Adrenal gland (tissue), 12 donors: Measurements from ENCODE around the gene PDK1. TPM values are rescaled to one million over a fixed set of nuclear protein-coding genes. Genes with fewer than 3 reads are reported as not detected.

Experiments used
- DNase-seq, 7 donors: peaks; one replicate each; pipeline ENCODE4 v3.0.0-alpha.2; 2019 to 2020
- H3K27ac ChIP-seq, 5 donors: fragments of 200-600 bp; sonication (generic) in 4 of 5; 1 replicate in 3 of 5; 2 replicates in 2 of 5; pipeline versions ENCODE4 v1.5.1 to v1.8.0; 2016 to 2020; ENCODE audit warnings: mild to moderate bottlenecking in 1 of 5
- H3K27me3 ChIP-seq: fragments of 200-600 bp; 2 replicates; pipeline ENCODE4 v1.8.0; 2021
- H3K36me3 ChIP-seq, 2 donors: fragments of 200-600 bp; replicated peaks in 1 of 2; 1 replicate in 1 of 2; 2 replicates in 1 of 2; pipeline versions ENCODE4 v1.5.1 to v1.8.0; 2018 to 2022
- H3K4me1 ChIP-seq, 2 donors: fragments of 200-600 bp; replicated peaks in 1 of 2; 1 replicate in 1 of 2; 2 replicates in 1 of 2; pipeline versions ENCODE4 v1.5.1 to v1.8.0; 2018 to 2021
- H3K4me3 ChIP-seq, 4 donors: fragments of 200-600 bp; sonication (generic) in 3 of 4; one replicate each; pipeline ENCODE4 v1.5.1; 2016 to 2018
- H3K9me3 ChIP-seq, 3 donors: fragments of 200-600 bp; sonication (generic) in 1 of 3; replicated peaks in 1 of 3; 1 replicate in 2 of 3; 2 replicates in 1 of 3; pipeline versions ENCODE4 v1.5.1 to v1.8.0; 2016 to 2021
- POLR2A ChIP-seq, 2 donors: fragments of 450-650 bp; IDR thresholded peaks; one replicate each; pipeline ENCODE4 v1.6.1; 2017; ENCODE audit warnings: antibody characterized with exemption in 2 of 2, mild to moderate bottlenecking in 2 of 2, moderate library complexity in 1 of 2
- WGBS, 4 donors: extraction: QIAGEN DNeasy Blood & Tissue Kit in 2 of 4; methylation state at CpG; one replicate each; pipeline versions ENCODE4 v1.1.5 to v1.1.7; 2013 to 2017; 5-methylcytosine and 5-hydroxymethylcytosine counted together
- intact Hi-C, 2 donors: fragments of 100-400 bp; cut with DNase I; formaldehyde crosslinking; loops; one replicate each; pipeline versions ENCODE4 v1.14.1 to v1.15.0; 2022 to 2023
- polyA plus RNA-seq, 3 donors: library from polyadenylated mRNA; stranded (reverse); fragments of 200-250 nt in 2 of 3; fragments of 350-450 nt in 1 of 3; fragmentation: Illumina TruSeq in 1 of 3; extraction: RNeasy Lipid Tissue Mini Kit (QIAGEN cat#74804) in 1 of 3; gene quantifications; one replicate each; pipeline ENCODE4 v1.2.3, GENCODE V29; 2013 to 2014
- total RNA-seq, 9 donors: library from RNA; depleted of rRNA in 4 of 9; stranded (reverse); fragments of >200 nt in 4 of 9; fragments of 120-200 nt in 1 of 9; fragmentation: NEBNext Ultra II Directional in 1 of 9; extraction: Animal tissue kit (Norgen Biotek cat#: 25700) in 1 of 9; gene quantifications; one replicate each; pipeline versions ENCODE4 v1.1.0 to v1.2.4, GENCODE V29; 2013 to 2023
- TF ChIP-seq, protein P1 (sequence below), 6 experiments: fragments of 450-650 bp in 4 of 6; fragments of 200-600 bp in 2 of 6; sonication (generic) in 1 of 6; IDR thresholded peaks; 1 replicate in 5 of 6; 2 replicates in 1 of 6; pipeline versions ENCODE4 v1.5.1 to v1.8.0; 2016 to 2021; ENCODE audit warnings: antibody characterized with exemption in 6 of 6, mild to moderate bottlenecking in 2 of 6, moderate library complexity in 1 of 6
- donor health status: healthy with polysubstance abuse.
- donor health status: Bipolar disorder and iron deficiency.
- donor health status: DM: yes; HTN: yes; CAD: no.
- donor health status: DM: no; HTN: no; CAD: no.
- donor health status: DM: no; HTN: no; CAD: no.
- donor health status: DM: yes; HTN: yes; CAD: no.

PDK1 gene
- total and polyA plus RNA-seq, 12 donors: 3.6 to 112 (median 20.3) TPM

DNA sequence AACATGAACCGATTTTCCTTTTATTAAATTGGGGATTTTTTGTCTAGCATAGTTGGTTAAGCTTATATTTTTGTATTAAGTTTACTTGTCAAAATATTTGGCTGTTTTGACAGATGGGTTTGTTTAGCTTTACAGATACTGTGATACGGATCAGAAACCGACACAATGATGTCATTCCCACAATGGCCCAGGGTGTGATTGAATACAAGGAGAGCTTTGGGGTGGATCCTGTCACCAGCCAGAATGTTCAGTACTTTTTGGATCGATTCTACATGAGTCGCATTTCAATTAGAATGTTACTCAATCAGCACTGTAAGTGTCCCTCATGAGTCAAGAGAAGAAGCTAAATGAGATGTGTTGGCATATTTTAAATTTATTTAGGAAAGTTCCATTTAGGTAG lies 8.5 kb downstream of the PDK1 start:
- Histone ChIP-seq H3K4me3 (no peak overlapping the region), H3K36me3 (peaks cover 0 to 5% of the 10 kb centered on the region in 2 donors), H3K27ac (no peak overlapping the region), H3K27me3 (no peaks in the 10 kb centered on the region), H3K9me3 (no peaks in the 10 kb centered on the region), H3K4me1 (peaks cover 0 to 6% of the 10 kb centered on the region in 2 donors)
- DNase-seq: no peak
- intact Hi-C loops: no loop called here
- WGBS, 4 donors: 69 to 78% (median 73%) methylated on average over 5 of the region's 5 CpGs
- TF ChIP-seq, protein P1, sequence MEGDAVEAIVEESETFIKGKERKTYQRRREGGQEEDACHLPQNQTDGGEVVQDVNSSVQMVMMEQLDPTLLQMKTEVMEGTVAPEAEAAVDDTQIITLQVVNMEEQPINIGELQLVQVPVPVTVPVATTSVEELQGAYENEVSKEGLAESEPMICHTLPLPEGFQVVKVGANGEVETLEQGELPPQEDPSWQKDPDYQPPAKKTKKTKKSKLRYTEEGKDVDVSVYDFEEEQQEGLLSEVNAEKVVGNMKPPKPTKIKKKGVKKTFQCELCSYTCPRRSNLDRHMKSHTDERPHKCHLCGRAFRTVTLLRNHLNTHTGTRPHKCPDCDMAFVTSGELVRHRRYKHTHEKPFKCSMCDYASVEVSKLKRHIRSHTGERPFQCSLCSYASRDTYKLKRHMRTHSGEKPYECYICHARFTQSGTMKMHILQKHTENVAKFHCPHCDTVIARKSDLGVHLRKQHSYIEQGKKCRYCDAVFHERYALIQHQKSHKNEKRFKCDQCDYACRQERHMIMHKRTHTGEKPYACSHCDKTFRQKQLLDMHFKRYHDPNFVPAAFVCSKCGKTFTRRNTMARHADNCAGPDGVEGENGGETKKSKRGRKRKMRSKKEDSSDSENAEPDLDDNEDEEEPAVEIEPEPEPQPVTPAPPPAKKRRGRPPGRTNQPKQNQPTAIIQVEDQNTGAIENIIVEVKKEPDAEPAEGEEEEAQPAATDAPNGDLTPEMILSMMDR (IDR thresholded peaks at IDR 0.05): no peak
- no peak for TF ChIP-seq POLR2A (IDR thresholded peaks at IDR 0.05)

DNA sequence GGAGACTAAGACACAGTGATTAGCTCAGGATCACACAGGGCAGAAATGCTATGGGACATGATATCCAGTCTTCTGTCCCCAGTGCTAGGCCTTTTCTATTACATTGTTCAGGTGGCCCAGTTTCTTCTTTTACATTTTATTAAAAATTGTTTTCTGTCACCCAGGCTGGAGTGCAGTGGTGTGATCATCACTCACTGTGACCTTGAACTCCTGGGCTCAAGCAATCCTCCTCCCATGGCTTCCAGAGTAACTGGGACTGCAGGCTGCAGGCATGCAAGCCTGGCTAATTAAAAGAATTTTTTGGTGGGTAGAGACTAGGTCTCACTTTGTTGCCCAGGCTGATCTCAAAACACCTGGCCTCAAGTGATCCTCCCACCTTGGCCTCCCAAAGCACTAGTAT lies 15.4 kb downstream of the PDK1 start:
- intact Hi-C loops: no loop called here
- Histone ChIP-seq H3K36me3 (peaks cover 0 to 5% of the 10 kb centered on the region in 2 donors), H3K27me3 (no peaks in the 10 kb centered on the region), H3K4me3 (no peak overlapping the region), H3K27ac (peak overlapping the region in 1 of 5 donors; percentile 14), H3K9me3 (peaks cover 0 to 8% (median 6%) of the 10 kb centered on the region in 3 donors), H3K4me1 (peaks cover 3 to 4% of the 10 kb centered on the region in 2 donors)
- DNase-seq: peak in 5 of 7 donors; percentile 38 to 68 (median 56)
- TF ChIP-seq, protein P1 (IDR thresholded peaks at IDR 0.05): no peak
- TF ChIP-seq POLR2A (IDR thresholded peaks at IDR 0.05): no peak

DNA sequence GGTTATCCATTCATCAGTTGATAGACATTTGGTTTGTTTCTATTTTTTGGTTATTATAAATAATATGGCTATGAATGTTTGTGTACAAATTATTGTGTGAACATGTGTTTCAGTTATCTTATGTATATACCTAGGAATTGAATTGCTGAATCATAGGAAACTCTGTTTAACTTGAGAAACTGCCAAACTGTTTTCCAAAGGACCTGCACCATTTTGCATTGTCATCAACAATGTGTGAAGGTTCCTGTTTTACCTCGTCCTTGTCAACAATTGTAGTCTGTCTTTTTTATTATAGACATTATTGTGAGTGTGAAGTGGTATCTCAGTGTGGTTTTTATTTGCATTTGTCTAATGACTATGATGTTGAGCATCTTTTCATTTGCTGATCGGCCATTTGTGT lies 17.1 kb downstream of the PDK1 start:
- TF ChIP-seq, protein P1 (IDR thresholded peaks at IDR 0.05): no peak
- TF ChIP-seq POLR2A (IDR thresholded peaks at IDR 0.05): no peak
- 81 to 94% (median 85%) methylated on average over 2 of the region's 2 CpGs for WGBS, 4 donors
- DNase-seq: no peak
- Histone ChIP-seq H3K27me3 (no peaks in the 10 kb centered on the region), H3K9me3 (peaks cover 0 to 14% (median 10%) of the 10 kb centered on the region in 3 donors), H3K27ac (no peak overlapping the region), H3K4me1 (peaks cover 3 to 4% of the 10 kb centered on the region in 2 donors), H3K4me3 (no peak overlapping the region), H3K36me3 (peaks cover 0 to 5% of the 10 kb centered on the region in 2 donors)
- intact Hi-C loops: no loop called here

DNA sequence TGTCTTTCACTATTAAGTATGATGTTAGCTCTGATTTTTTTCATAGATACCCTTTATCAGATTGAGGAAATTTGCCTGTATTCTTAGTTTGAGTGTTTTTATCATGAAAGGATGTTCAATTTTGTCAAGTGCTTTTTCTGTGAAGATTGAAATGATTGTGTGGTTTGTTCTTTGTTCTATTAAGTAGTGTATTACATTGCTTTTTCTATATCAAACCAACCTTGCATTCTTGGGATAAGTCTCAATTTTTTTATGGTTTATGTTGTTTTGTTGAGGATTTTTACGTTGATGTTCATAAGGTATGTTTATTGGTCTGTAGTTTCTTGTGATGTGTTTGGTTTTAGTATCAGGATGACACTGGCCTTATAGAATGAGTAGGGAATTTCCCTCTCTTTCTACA lies 19.1 kb downstream of the PDK1 start:
- intact Hi-C loops: no loop called here
- Histone ChIP-seq H3K27ac (no peak overlapping the region), H3K9me3 (peaks cover 0 to 15% (median 11%) of the 10 kb centered on the region in 3 donors), H3K4me3 (no peak overlapping the region), H3K4me1 (peaks cover 3 to 4% of the 10 kb centered on the region in 2 donors), H3K36me3 (no peaks in the 10 kb centered on the region), H3K27me3 (no peaks in the 10 kb centered on the region)
- DNase-seq: no peak
- 94 to 100% (median 99%) methylated on average over 1 of the region's 1 CpG for WGBS, 4 donors
- TF ChIP-seq, protein P1 (IDR thresholded peaks at IDR 0.05): no peak
- no peak for TF ChIP-seq POLR2A (IDR thresholded peaks at IDR 0.05)
